Gastrocnemius medialis (tissue), 4 donors: ENCODE data around the gene WFIKKN1.

Experiments used
- POLR2A ChIP-seq, 2 donors: fragments of 450-650 bp; IDR thresholded peaks; one replicate each; pipeline ENCODE4 v1.6.1; 2017; ENCODE audit warnings: antibody characterized with exemption in 2 of 2, mild to moderate bottlenecking in 2 of 2, moderate library complexity in 2 of 2
- TF ChIP-seq, protein P1 (sequence below), 5 experiments: fragments of 450-650 bp in 3 of 5; fragments of 200-600 bp in 2 of 5; sonication (generic) in 2 of 5; IDR thresholded peaks in 4 of 5; conservative IDR thresholded peaks in 1 of 5; 1 replicate in 4 of 5; 2 replicates in 1 of 5; pipeline ENCODE4 v1.5.1; 2016 to 2019; ENCODE audit warnings: antibody characterized with exemption in 5 of 5, mild to moderate bottlenecking in 3 of 5, moderate library complexity in 3 of 5

DNA sequence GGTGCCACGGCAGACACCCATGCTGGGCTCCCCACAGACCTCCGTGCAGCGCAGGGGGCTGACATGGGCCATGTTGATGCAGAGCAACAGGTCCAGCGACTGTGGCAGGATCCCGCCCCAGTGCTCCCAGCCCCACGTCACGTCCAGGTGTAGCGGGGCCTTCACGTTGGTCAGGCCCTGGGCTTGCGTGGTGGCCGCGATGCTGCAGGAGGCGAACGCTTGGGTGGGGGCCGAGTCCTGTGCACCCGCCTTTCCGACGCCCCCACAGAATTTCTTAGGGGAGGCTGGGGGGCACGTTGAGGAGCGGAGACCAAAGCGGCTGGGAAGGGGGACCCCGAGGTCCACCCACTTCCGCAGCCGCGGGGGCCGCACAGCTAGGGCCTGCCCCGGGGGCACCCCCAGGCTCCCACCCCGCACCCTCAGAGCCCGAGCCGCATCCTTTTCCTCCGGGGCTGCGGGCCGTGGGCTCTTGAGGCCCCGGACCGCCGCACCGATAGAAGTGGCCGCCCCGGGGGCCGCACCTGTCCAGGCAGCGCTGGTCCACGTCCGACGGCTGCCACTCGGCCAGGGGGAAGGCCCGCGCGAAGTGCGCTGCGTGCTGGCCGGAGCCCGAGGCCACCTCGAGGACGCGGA lies 4.9 kb downstream of the WFIKKN1 start:
- TF ChIP-seq POLR2A (IDR thresholded peaks at IDR 0.05) = no peak
- TF ChIP-seq, protein P1, sequence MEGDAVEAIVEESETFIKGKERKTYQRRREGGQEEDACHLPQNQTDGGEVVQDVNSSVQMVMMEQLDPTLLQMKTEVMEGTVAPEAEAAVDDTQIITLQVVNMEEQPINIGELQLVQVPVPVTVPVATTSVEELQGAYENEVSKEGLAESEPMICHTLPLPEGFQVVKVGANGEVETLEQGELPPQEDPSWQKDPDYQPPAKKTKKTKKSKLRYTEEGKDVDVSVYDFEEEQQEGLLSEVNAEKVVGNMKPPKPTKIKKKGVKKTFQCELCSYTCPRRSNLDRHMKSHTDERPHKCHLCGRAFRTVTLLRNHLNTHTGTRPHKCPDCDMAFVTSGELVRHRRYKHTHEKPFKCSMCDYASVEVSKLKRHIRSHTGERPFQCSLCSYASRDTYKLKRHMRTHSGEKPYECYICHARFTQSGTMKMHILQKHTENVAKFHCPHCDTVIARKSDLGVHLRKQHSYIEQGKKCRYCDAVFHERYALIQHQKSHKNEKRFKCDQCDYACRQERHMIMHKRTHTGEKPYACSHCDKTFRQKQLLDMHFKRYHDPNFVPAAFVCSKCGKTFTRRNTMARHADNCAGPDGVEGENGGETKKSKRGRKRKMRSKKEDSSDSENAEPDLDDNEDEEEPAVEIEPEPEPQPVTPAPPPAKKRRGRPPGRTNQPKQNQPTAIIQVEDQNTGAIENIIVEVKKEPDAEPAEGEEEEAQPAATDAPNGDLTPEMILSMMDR (IDR thresholded peaks at IDR 0.05 in 4 of 5, conservative IDR thresholded peaks at IDR 0.05 in 1 of 5) = peak in 1 of 5 experiments; percentile 18
